ENCODE measurements around the gene ATOH7. TPM values are rescaled to one million over a fixed set of nuclear protein-coding genes. Genes with fewer than 3 reads are reported as not detected.

Gene ATOH7
- total RNA-seq, 2 donors from 2014 or later: not detected

GRCh38 chr10:68223535-68224165, 8.3 kb downstream of the ATOH7 start:
- intact Hi-C loops (cut with DNase I): no loop called here
- Histone ChIP-seq H3K9me3 (no peaks in the 10 kb centered on the region), H3K27ac (no peak overlapping the region), H3K27me3 (no peaks in the 10 kb centered on the region), H3K36me3 (replicated peaks in 1 of 2; ENCODE audit: insufficient read depth in 1 of 2, low read depth in 2 of 2) (no peaks in the 10 kb centered on the region), H3K4me3 (no peak overlapping the region), H3K4me1 (no peaks in the 10 kb centered on the region)
- ATAC-seq: no peak
- no peak for DNase-seq
- no peak for TF ChIP-seq CTCF (IDR thresholded peaks at IDR 0.05)
- TF ChIP-seq POLR2A (IDR thresholded peaks at IDR 0.05): no peak
- 70 to 80% methylated on average over 3 of the region's 3 CpGs for WGBS, 2 donors

DNA sequence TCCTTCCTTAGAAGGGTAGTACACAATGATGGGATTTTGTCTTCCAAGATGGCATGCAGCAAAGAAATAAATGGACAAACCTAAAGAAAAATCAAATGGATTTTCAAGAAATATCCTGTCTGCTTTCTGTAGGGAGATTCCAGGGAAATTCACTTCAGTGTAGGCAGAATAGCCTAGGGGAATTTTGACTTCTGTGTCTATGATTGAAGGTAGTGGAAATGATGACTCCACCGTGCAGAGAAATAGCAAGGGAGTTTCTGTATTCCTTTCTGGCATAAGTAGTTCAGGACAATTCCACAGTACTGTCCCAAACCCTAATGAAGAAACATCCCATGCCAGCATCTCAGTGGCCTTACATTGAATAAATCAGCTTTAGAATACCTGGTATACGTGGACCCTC, 9.5 kb downstream of the ATOH7 start:
- Histone ChIP-seq H3K4me3 (no peak overlapping the region), H3K4me1 (no peaks in the 10 kb centered on the region), H3K27ac (no peak overlapping the region), H3K36me3 (replicated peaks in 1 of 2; ENCODE audit: insufficient read depth in 1 of 2, low read depth in 2 of 2) (no peaks in the 10 kb centered on the region), H3K9me3 (no peaks in the 10 kb centered on the region), H3K27me3 (no peaks in the 10 kb centered on the region)
- no peak for DNase-seq
- intact Hi-C loops (cut with DNase I): no loop called here
- 80 to 86% methylated on average over 2 of the region's 2 CpGs for WGBS, 2 donors
- TF ChIP-seq CTCF (IDR thresholded peaks at IDR 0.05) (no peak), POLR2A (IDR thresholded peaks at IDR 0.05) (no peak)
- ATAC-seq: no peak

- no peak for ATAC-seq
- Histone ChIP-seq H3K9me3 (no peaks in the 10 kb centered on the region), H3K36me3 (replicated peaks in 1 of 2; ENCODE audit: insufficient read depth in 1 of 2, low read depth in 2 of 2) (no peaks in the 10 kb centered on the region), H3K27me3 (no peaks in the 10 kb centered on the region), H3K4me1 (no peaks in the 10 kb centered on the region), H3K27ac (no peak overlapping the region), H3K4me3 (no peak overlapping the region)
- TF ChIP-seq POLR2A (IDR thresholded peaks at IDR 0.05): no peak
- TF ChIP-seq CTCF (IDR thresholded peaks at IDR 0.05): no peak
- intact Hi-C loops (cut with DNase I): no loop called here
- DNase-seq: no peak
These were observed 10.7 kb downstream of the ATOH7 start for GRCh38 chr10:68221196-68221595.

GRCh38 chr10:68218786-68219185, 13.1 kb downstream of the ATOH7 start:
- Histone ChIP-seq H3K27me3 (no peaks in the 10 kb centered on the region), H3K4me1 (no peaks in the 10 kb centered on the region), H3K27ac (no peak overlapping the region), H3K9me3 (no peaks in the 10 kb centered on the region), H3K4me3 (no peak overlapping the region), H3K36me3 (replicated peaks in 1 of 2; ENCODE audit: insufficient read depth in 1 of 2, low read depth in 2 of 2) (no peaks in the 10 kb centered on the region)
- intact Hi-C loops (cut with DNase I): loop anchor here (10.0 kb wide), 1 partner anchor 86 kb away; no protein-coding TSS in a partner anchor
- ATAC-seq: no peak
- DNase-seq: no peak
- TF ChIP-seq POLR2A (IDR thresholded peaks at IDR 0.05): no peak
- TF ChIP-seq CTCF (IDR thresholded peaks at IDR 0.05): no peak
- WGBS, 2 donors: 72 to 79% methylated on average over 4 of the region's 4 CpGs

DNA sequence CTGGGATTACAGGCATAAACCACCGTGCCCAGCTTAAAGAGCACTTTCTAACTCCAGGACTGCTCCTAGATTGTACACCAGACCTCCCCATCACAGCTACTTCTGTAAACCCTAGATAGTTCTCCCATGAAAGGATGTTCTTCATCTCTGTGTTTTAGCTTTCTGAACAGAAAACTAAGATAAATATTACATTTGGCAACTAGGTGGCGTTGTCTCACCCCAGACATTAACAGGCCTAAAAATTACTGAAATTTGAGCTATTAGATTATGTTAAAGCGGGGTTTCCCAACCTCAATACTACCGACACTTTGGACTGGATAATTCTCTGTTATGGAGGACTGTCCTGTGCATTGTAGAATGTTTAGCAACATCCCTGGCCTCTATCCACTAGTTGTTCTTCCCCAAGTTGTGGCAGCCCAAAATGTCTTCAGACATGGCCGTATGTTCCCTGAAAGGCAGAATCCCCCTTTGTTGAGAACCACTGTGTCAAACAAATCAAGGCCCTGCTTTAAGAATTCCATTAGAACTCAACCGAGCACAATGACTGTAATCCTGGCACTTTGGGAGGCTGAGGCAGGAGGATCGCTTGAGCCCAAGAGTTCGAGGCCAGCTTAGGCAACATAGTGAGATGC, 19.1 kb downstream of the ATOH7 start:
- no peaks in the 10 kb centered on the region for H3K27me3 ChIP-seq
- H3K9me3 ChIP-seq: no peaks in the 10 kb centered on the region
- intact Hi-C loops (cut with DNase I): loop anchor here (10.0 kb wide), 1 partner anchor 92 kb away; no protein-coding TSS in a partner anchor
- no peaks in the 10 kb centered on the region for H3K36me3 ChIP-seq (replicated peaks in 1 of 2; ENCODE audit: insufficient read depth in 1 of 2, low read depth in 2 of 2)
- no peak overlapping the region for H3K4me3 ChIP-seq
- no peak for TF ChIP-seq POLR2A (IDR thresholded peaks at IDR 0.05)
- peak; percentile 15 to 66 (median 58) for TF ChIP-seq CTCF (IDR thresholded peaks at IDR 0.05)
- DNase-seq (peak in 1 of 4 donors; percentile 8), ATAC-seq (peak; percentile 56)
- no peaks in the 10 kb centered on the region for H3K4me1 ChIP-seq
- H3K27ac ChIP-seq: no peak overlapping the region
- 53 to 54% methylated on average over 8 of the region's 8 CpGs for WGBS, 2 donors

Data from body of pancreas (tissue), 4 donors.